GM18526 (cell line): Measurements from ENCODE around the gene KRTAP12-4.

Source experiments
- POLR2A ChIP-seq: IDR thresholded peaks from 3 replicates; pipeline ENCODE4 v1.6.1; 2011; ENCODE audit not compliant: insufficient read length; ENCODE audit errors: extremely low read depth

KRTAP12-4 gene

GRCh38 chr21:44623575-44623974, 30.9 kb downstream of the KRTAP12-4 start:
- TF ChIP-seq POLR2A: no peak

DNA sequence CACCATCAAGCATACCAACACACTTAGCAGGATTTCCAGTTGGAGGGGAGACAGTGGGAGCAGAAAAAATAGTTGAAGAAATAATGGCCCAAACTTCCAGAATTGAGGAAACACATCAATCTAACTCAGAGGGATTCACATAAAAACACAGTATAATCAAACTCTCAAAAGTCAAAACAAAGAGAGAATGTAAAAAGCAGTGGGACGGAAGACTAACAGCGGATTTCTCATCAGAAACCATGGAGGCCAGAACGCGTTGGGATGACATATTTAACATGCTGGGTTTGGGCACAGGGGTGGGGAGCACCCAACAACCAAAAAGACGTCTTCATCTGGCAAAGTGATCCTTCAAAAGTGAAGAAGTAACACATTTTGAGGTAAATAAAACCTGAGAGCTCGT, 34.6 kb downstream of the KRTAP12-4 start:
- no peak for TF ChIP-seq POLR2A

DNA sequence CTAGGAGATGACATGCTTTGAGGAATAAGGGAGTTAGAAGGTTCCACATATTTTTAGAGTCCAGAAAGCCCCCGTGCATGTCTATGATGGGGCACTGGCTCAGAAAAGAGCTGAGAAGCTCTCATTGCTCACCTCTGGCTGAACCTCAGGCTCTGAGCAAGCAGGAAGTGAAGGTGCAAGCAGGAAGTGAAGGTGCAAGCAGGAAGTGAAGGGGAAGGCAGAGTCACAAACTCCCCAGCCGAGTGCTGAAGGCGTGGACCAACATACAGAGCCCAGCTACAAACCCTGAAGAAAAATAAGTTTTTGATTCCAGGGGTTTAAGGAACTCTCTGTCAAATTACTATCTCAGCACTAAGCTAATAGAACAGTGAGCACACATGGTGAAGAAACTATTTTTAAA, 35.5 kb downstream of the KRTAP12-4 start:
- no peak for TF ChIP-seq POLR2A

- no peak for TF ChIP-seq POLR2A
These were observed 36.0 kb downstream of the KRTAP12-4 start for GRCh38 chr21:44618504-44618903.

GRCh38 chr21:44617071-44617501, 37.4 kb downstream of the KRTAP12-4 start:
- no peak for TF ChIP-seq POLR2A

DNA sequence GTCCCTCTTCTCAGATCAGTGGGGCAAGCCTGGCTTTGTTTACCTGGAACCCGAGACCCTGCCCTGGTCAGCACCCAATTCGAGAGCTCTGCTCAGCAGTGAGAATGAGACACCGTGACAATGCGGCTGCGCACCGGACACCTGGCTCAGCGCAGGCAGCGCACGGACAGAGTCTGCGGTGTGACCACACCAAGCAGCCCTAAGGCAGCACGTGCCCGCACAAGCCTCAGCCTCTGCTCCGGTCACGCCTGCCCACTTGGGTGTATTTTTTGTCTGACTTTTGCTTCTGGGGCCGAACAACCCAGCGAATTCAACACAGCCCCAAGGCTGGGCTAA, 37.9 kb downstream of the KRTAP12-4 start:
- TF ChIP-seq POLR2A: no peak

GRCh38 chr21:44615911-44616590, 38.4 kb downstream of the KRTAP12-4 start:
- no peak for TF ChIP-seq POLR2A

DNA sequence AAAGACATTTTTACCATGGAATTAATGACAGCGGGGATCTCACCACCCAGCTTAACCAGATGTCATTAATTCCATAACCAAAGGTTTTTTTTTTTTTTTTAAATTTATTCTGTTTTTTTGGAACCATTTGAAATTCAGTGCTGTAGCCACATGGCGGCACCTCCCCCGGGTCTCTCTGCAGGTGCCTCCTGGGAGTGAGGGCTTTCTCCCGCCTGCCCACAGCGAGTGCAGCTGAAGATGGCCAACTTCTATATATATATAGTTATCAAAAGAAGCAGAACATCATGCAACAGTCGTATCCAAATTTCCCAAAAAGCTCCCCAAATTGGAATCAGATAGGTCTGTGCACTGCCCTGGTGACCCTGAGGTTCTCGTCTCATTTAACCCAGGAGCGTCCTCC, 39.0 kb downstream of the KRTAP12-4 start:
- TF ChIP-seq POLR2A: no peak

DNA sequence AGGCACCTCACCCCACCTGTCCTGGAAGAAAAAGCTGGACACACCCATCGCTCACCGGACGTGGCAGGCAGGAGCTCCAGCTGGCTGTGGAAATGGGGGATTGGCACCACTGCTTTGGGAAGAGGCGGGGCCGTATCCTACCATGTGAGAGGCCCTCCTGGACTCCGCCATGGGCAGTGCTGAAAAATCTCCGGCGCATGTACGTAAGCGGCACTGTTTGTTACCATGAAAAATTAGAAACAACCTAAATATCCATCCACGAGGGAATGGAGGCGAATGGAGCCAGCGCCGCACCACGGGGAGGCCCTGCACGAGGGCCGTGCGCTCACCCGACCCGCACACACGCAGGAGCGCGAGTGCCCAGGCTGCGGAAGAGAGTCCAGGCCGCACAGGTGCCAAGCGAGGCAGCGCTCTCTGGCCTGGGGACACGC, 39.5 kb downstream of the KRTAP12-4 start:
- TF ChIP-seq POLR2A: no peak

DNA sequence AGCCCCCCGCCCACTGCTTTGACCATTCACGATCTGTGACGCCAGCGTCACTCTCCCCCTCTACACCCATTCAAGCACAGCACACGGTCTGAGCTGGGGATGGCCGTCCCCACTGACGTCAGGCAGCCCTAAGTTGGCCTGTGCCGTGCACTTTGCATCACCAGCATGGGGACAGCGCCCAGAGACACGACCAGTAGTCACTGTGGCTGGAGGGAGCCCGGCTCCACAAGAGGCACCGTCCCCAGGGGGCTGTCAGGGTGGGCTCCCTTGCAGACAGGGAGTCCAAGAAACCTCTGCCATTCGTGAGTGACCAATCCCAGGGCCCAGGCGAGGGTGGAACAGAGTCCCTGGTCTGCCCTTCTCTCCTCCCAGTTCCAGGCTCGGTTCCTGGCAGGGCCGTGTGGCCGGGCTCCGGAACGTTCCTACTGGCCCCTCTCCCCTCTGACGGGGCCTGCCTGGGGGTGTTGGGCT, 40.3 kb downstream of the KRTAP12-4 start:
- TF ChIP-seq POLR2A: no peak

- TF ChIP-seq POLR2A: no peak
These were observed 40.9 kb downstream of the KRTAP12-4 start for GRCh38 chr21:44613386-44614155.

DNA sequence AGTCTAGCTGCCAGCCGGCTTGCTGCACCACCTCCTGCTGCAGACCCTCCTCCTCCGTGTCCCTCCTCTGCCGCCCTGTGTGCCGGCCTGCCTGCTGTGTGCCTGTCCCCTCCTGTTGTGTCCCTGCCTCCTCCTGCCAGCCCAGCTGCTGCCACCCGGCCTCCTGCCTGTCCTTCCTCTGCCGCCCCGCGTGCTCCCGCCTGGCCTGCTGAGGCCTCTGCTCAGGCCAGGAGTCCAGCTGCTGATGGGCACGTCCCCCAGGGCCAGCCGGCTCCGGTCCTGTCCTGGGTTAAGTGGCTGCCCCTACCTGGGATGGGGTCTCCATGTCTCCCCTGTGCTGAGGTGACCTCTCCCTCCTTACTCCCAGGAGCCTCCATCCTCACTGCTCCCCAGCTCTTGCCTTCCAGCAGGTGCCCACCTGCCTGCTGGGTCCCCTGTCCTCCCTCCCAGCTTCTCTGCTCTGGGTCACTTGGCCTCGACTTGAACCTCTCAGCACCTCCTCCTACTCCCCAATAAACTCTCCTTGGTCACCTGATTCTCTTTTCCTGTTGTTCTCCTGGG, 41.7 kb downstream of the KRTAP12-4 start:
- TF ChIP-seq POLR2A: no peak

- TF ChIP-seq POLR2A: no peak
These were observed 42.4 kb downstream of the KRTAP12-4 start, which contains the start of gene KRTAP10-8 for GRCh38 chr21:44612029-44612486. Gene KRTAP10-8, plus strand, starts transcription at chr21:44612079. Its CDS starts 22 bp downstream, at chr21:44612101.

DNA sequence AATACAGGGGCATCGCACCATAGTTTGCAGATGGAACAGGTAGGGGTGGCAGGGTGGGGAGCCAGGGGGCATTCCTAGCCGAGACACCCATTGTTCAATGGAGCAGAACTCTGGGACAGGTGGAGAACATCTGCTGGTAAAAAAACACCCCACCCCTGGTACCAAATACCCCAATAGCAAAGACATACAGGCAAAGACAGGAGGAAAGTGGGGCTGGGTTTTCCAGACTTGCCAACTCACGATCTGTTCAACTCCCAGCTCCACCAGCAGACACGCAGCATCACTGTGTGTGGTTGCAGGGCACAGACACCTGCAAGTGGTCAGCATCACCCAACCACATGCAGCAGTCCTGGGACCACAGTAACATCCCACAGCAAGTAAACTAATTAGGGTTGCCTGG, 42.9 kb downstream of the KRTAP12-4 start:
- TF ChIP-seq POLR2A: no peak

DNA sequence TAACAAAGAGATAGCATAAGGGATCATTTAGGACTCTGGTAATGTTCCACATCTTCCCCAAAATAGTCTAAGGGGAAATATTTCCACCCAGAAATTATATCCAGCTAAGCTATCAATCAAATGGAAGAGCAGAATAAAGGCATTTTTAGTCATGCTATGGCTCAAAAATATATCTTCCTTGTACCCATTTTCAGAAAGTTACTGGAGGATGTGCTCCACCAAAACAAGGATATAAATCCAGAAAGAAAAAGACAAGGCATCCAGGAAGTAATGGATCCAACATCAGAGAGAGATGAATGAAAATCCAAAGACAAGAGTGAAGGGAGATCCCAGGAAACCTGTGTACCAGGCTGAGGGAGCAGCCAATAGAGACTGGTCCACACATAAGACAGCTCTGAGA, 45.3 kb downstream of the KRTAP12-4 start:
- no peak for TF ChIP-seq POLR2A

- no peak for TF ChIP-seq POLR2A
These were observed 48.0 kb downstream of the KRTAP12-4 start for GRCh38 chr21:44606495-44606894.
